Lower lobe of right lung (tissue), 2 donors: ENCODE data around the gene KRT75. TPM values are rescaled to one million over a fixed set of nuclear protein-coding genes. Genes with fewer than 3 reads are reported as not detected.

Experiments
- ATAC-seq, 2 donors: fragments of 200-7000 bp; cut with Tn5 transposase; one replicate each; pipeline ENCODE4 v1.9.1; 2020 to 2022; ENCODE audit warnings: mild to moderate bottlenecking in 2 of 2, moderate library complexity in 2 of 2
- DNase-seq: peaks from one replicate; pipeline ENCODE4 v3.0.0-alpha.2; 2020
- H3K27ac ChIP-seq: fragments of 200-600 bp; one replicate; pipeline ENCODE4 v1.8.0; 2022
- H3K27me3 ChIP-seq: fragments of 200-600 bp; one replicate; pipeline ENCODE4 v1.8.0; 2022; ENCODE audit warnings: low read depth
- H3K36me3 ChIP-seq: fragments of 200-600 bp; one replicate; pipeline ENCODE4 v1.8.0; 2022; ENCODE audit warnings: mild to moderate bottlenecking
- H3K4me1 ChIP-seq: fragments of 200-600 bp; one replicate; pipeline ENCODE4 v1.8.0; 2022
- H3K4me3 ChIP-seq: fragments of 200-600 bp; one replicate; pipeline ENCODE4 v1.8.0; 2022; ENCODE audit warnings: mild to moderate bottlenecking
- H3K9me3 ChIP-seq: fragments of 200-600 bp; one replicate; pipeline ENCODE4 v1.8.0; 2022
- CTCF ChIP-seq: fragments of 200-600 bp; IDR thresholded peaks from one replicate; pipeline ENCODE4 v1.8.0; 2022; ENCODE audit warnings: antibody characterized with exemption, mild to moderate bottlenecking
- intact Hi-C: fragments of 100-400 bp; cut with DNase I; formaldehyde crosslinking; loops from one replicate; pipeline ENCODE4 v1.11.0; 2022
- total RNA-seq: library from RNA; stranded (reverse); fragmentation: NEBNext Ultra II Directional; extraction: Animal tissue kit (Norgen Biotek cat#: 25700); gene quantifications from one replicate; pipeline ENCODE4 v1.2.1, GENCODE V29; 2021
- donor health status: DM: no; HTN: yes; CAD: no; lungs with severe emphysema.

The KRT75 gene
- total RNA-seq, 1 donor from 2014 or later, result not detected

- Histone ChIP-seq H3K27me3 (peaks cover 17% of the 10 kb centered on the region), H3K4me3 (no peak overlapping the region), H3K36me3 (no peaks in the 10 kb centered on the region), H3K27ac (no peak overlapping the region), H3K4me1 (no peaks in the 10 kb centered on the region), H3K9me3 (no peaks in the 10 kb centered on the region)
- DNase-seq, result no peak
- intact Hi-C loops, result no loop called here
- TF ChIP-seq CTCF, result no peak
- no peak for ATAC-seq
Observed at GRCh38 chr12:52396656-52397055, 37.5 kb downstream of the KRT75 start.

GRCh38 chr12:52395761-52396434 is 38.3 kb downstream of the KRT75 start:
- no peak overlapping the region for H3K4me3 ChIP-seq
- ATAC-seq (peak in 1 of 2 donors; percentile 20), DNase-seq (no peak)
- H3K4me1 ChIP-seq, result no peaks in the 10 kb centered on the region
- no peak overlapping the region for H3K27ac ChIP-seq
- H3K9me3 ChIP-seq, result no peaks in the 10 kb centered on the region
- intact Hi-C loops, result no loop called here
- TF ChIP-seq CTCF, result no peak
- H3K36me3 ChIP-seq, result no peaks in the 10 kb centered on the region
- H3K27me3 ChIP-seq, result peaks cover 19% of the 10 kb centered on the region

- no peaks in the 10 kb centered on the region for H3K4me1 ChIP-seq
- ATAC-seq (no peak), DNase-seq (no peak)
- intact Hi-C loops, result no loop called here
- no peak overlapping the region for H3K4me3 ChIP-seq
- H3K9me3 ChIP-seq, result no peaks in the 10 kb centered on the region
- H3K36me3 ChIP-seq, result no peaks in the 10 kb centered on the region
- no peak for TF ChIP-seq CTCF
- peaks cover 25% of the 10 kb centered on the region for H3K27me3 ChIP-seq
- H3K27ac ChIP-seq, result no peak overlapping the region
Observed at GRCh38 chr12:52394836-52395405, 39.2 kb downstream of the KRT75 start.

- no peak for DNase-seq
- Histone ChIP-seq H3K27ac (no peak overlapping the region), H3K4me1 (no peaks in the 10 kb centered on the region), H3K4me3 (no peak overlapping the region), H3K36me3 (no peaks in the 10 kb centered on the region), H3K27me3 (peaks cover 18% of the 10 kb centered on the region), H3K9me3 (no peaks in the 10 kb centered on the region)
- intact Hi-C loops, result no loop called here
- no peak for ATAC-seq
- TF ChIP-seq CTCF, result no peak
Observed at GRCh38 chr12:52392465-52393007, 41.6 kb downstream of the KRT75 start.

GRCh38 chr12:52391618-52392002 is 42.6 kb downstream of the KRT75 start:
- no peak overlapping the region for H3K27ac ChIP-seq
- no peaks in the 10 kb centered on the region for H3K4me1 ChIP-seq
- no peak overlapping the region for H3K4me3 ChIP-seq
- no peaks in the 10 kb centered on the region for H3K36me3 ChIP-seq
- H3K27me3 ChIP-seq, result peaks cover 18% of the 10 kb centered on the region
- ATAC-seq (no peak), DNase-seq (no peak)
- H3K9me3 ChIP-seq, result no peaks in the 10 kb centered on the region
- TF ChIP-seq CTCF, result no peak
- intact Hi-C loops, result no loop called here
